Stimulated activated CD4-positive, alpha-beta T cell treated with anti-CD3 and anti-CD28 coated beads, TNF-alpha, amount 100 ng/mL, for 48 hours (primary cell): ENCODE measurements around the gene C1QTNF6.

Source experiments
- DNase-seq, 3 donors: peaks; one replicate each; pipeline ENCODE4 v3.0.0-alpha.2; 2020; ENCODE audit warnings: low read depth in 3 of 3

Gene C1QTNF6

DNA sequence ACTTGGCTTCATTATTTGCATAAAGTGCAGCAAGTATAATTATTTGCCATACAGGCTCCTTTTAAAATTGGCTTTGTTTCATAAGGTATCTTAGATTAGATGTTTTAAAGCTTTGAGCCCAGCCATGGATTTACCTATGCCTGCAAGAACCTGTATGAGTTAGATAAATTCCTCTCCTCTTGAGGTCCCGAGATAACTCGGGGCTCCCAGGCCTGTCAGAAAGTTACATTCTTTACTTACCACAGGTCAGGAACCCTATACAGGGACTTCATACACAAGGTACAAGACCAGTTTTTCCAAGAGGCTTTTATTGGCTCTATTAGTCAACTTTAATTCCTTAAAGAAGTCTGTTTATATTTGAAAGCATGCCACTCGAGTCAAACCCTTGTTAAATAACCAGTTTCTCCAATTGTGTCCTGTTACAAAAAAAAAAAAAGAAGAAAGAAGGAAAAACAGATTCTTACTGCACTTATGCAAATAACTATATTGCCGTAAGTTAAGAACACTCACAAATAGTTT is 2.3 kb upstream of the C1QTNF6 start:
- no peak for DNase-seq

DNA sequence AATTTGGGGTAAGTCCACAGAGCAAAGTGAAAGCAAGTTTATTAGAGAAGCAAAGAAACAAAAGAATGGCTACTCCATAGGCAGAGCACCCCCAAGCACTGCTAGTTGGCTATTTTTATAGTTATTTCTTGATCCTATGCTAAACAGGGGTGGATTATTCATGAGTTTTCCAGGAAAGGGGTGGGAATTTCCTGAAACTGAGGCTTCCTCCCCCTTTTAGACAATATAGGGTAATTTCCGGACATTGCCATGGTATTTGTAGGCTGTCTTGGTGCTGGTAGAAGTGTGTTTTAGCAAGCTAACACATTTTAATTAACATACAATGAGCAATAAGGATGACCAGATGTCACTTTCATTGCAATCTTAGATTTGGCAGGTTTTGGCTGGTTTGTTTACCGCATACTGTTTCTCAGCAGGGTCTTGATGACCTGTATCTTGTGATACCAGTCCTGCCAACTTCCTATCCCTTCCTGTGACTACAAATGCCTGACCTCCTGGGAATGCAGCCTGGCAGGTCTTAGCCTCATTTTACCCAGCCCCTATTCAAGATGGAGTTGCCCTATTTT is 937 bp upstream of the C1QTNF6 start:
- DNase-seq: no peak

DNA sequence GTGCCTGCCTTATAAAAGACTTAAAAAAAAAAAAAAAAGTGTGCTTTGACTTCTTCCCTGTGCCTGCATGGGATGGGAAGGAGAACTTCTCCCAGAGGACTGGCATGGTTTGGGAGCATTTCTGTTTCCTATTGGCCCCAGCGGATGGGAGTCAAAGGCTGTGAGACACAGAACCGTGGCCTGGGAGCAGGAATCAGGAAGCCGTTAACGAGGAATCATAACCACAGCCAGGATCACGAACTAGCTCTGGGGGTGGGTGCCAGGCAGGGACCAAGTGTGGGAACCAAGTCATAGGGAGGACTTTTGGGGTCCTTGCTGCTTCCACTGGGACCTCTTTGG is 526 bp downstream of the C1QTNF6 start:
- no peak for DNase-seq

DNA sequence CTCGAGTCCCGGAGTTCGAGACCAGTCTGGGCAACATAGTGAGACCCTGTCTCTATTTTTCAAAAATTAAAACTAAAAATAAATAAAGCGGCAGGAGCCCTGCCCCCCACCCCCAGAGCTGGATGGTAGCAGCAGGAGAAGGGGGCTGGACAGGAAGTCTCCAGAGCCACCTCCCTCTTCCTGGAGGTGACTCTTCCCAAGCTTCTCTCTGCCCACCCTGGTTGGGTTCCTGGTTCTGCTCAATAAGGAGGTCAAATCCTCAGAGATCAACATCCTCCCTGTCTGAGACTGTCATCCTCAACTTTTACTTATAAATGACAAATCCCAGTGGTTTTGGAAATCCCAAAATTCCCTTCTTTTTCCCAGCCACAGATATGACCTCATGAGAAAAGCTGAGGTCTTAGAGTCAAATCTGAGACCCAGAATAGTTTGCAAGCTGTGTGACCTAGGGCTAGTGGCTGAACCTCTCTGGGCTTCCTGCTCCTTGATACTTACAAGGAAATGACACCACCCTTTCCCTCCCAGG is 987 bp downstream of the C1QTNF6 start:
- DNase-seq: no peak

DNA sequence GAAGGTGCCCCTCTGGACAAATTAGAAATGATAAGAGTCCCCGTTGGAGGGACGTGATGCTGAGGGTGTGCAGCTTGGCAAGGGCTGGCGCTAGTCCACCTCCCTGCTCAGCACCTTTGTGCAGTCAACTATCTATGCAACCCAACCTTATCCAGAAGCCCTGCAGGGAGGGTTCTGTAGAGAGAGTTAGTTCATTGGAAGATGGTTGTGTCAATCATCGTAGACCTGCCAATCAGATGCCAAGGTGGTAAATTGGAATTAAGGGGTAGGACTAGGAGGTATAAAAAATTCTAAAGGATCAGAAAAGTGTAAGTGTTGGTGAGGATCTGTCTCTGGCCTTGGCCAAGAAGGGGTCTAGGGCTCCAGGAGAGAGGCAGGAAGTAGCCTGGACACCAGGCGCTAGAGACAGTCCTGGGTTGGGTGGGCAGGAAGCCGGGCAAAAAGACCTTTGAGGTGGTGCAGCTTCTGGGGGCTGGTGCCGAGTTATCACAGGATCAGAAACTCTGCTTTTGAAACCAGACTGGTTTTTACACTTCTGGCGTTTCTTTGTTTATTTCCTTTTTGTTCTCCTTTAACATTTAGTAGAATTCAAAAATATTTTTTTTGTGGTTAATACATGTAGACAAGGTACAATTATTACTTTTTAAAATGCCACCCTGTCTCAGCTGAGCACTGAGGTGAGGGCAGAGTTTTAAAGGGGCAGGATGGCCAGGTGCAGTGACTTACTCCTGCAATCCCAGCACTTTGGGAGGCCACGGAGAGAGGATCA is 1.6 kb downstream of the C1QTNF6 start:
- peak in 1 of 3 donors; percentile 24 for DNase-seq

DNA sequence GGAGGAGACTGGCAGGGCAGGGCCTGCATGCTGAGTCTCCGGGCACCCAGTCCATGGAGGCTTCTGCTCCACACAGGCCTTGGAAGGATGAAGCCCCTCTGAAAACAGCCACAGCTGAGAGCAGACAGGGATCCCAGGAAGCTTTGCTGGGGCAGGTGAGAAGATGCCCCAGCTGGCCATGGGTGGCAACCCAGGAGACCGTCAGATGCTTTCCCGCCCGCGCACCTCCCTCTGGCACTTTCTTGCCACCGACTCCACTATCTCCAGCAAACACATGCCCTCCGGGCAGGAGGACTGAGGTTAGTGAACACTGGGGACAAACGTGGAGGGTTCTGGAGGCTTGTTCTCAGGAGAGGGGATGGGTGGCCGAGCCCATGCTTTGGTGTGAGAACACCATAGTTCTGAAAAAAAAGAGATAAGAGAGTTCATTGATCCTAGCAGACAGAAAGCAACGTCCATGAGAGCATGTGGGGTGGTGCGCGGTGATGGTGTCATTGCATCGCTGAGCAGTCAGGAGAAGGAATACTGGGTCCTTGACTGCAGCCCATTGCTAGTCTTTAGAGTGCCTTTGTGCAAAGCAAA is 2.3 kb downstream of the C1QTNF6 start:
- DNase-seq: no peak

DNA sequence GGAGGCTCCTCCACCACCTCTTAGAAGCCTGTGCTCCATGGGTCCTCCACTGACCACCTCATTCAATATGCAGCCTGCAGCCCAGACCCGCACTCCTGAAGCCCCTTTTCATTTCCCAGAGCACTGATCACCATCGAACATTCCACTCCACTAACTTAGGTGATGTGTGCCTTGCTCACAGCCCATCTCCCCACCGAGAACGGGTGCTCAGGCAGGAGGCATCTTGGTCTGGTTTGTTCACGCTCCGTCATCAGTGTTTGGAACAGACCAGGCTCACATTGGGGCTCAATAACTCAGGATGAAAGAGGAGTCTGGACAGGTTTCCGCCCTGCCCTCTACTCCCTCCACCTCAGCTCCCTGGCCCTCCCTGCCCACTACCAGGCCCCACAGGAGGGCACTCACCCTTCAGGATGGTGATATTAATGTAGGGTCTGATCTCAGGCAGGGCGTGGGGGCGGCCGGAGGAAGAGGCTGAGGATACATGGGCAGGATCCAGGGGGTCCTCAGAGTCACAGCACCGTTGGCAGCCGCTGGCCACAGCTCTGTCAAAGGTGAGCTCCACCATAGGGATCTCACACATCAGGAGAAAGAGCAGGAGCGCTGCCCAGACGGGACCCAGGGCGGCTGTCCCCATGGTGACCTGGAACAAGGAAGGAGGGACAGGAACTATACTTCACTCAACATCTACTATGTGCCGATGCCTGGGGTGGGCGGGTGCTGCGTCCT is 3.1 kb downstream of the C1QTNF6 start:
- no peak for DNase-seq

DNA sequence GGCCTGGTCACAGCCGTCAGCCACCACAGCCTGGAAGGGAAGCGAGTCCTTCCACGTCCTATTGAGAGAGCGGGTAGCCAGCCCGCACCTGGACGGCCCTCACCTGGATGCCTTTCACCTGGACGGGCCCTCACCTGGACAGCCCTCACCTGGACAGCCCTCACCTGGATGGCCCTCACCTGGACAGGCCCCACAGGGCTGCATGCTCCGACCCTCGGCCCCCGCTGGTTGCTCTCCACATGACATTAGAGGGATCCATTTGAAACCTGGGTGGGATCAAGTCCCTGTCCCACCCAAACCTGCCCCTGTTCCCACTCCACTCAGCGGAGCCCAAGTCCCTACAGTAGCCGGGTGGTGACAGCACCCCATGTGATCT is 3.7 kb downstream of the C1QTNF6 start:
- DNase-seq: no peak

DNA sequence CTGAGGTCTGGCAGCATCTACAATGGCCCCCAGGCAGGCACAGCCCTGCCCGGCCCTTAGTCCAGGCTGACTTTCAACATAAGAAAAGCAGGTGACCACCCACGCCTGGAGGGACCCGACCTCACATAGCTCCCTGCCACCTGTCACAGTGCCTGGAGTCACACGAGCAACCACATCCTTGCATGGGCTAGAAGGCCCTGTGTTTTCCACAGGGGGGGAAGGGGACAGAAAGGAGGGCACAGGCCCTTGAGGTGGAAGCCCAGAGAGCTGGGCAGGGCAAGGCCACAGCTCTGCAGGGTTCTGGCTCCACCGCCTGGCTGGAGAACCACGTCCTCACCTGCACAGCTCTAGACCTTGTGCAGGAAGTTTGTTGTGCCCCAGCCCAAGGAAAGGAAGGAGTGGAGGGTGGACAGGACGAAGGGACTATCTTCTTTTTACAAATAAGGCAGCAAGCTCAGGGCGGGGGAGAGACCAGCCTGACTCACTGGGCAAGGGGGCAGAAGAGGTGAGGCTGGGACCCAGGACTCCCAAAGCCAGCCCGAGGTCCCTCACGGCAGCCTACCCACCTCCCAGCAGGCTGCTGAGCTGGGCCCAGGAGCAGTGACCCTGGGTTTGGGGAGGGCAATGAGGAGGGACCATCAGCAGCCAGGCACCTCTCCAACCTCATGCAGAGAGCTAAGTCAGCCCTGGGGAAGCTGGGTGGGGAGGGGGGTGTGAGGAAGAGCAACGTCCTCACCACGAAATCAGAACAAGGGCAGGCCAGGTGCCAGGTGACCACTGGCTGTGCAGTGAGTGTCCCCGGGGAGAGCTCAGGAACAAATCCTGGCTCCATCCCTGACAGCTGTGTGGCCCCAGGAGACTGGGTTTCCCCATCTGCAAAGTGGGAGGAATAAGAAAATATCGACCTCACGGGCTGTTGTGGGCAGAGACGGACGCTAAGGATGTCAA is 4.3 kb downstream of the C1QTNF6 start:
- DNase-seq: no peak

DNA sequence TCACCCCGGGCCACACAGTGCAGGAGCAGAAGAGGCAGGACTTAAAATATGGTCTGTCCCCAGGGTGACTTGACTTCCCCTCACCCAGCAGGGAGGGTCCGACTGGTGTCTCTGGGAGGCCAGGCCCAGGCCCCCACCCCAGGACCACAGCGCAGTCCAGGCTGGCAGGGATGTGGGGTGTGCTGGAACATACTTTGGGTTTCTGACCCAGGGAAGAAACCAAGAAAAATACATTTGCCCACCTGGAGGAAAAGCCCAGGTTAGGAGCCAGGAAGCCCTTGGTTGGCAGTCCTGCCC is 5.2 kb downstream of the C1QTNF6 start:
- no peak for DNase-seq

DNA sequence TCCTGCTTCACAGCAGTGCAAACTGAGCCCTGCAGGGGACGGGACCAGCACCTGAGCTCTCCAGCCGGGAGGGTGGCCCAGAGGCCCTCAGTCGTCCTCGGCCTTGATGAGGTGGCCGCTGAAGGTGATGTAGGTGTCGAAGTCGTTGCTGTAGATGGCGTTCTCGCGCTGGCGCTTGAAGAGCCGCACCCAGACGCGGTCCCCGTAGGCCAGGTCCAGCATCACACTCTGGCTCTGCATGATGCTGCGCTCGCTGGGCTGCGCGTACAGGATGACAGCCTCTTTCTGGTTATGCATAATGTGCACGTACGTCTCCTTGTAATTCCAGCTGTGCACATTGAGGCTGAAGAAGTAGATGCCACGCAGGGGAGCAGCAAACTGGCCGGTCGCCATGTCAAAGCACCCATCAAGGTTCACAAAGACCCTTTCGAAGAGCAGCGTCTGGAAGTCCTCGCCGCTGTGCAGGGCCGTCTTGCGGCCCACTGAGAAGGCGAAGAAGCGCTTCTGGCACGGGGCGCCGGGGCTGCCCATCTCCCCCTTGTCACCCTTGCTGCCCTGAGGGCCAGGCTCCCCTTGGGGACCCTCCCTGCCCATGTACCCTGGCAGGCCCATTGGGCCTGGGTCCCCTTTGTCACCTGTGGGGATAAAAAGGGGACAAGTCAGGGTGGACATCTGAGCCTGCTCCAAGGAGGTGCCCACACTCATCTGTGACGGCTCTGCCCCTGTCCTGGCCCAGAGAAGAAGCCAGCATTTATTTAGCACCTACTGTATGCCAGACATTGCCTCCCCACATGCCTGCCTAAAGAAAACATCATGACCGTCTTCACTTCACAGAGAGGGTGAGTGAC is 5.7 kb downstream of the C1QTNF6 start:
- DNase-seq: no peak

DNA sequence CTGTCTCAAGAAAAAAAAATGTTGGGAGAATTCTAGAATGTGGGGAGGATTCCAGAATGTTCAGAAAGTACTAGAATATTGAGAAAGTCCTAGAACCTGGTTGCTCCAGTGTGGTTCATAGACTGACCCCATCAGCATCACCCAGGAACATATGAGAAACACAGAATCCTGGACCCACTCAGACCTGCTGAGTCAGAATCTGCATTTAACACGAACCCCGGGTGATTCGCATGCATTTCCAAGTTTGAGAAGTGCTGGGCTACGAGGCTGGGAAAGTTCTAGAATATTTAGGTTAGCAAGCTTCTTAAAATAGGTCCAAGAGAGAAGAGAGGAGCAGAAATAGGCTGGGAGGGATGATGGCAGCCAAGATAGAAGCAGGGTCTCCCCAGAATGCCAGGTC is 6.4 kb downstream of the C1QTNF6 start:
- DNase-seq: no peak

DNA sequence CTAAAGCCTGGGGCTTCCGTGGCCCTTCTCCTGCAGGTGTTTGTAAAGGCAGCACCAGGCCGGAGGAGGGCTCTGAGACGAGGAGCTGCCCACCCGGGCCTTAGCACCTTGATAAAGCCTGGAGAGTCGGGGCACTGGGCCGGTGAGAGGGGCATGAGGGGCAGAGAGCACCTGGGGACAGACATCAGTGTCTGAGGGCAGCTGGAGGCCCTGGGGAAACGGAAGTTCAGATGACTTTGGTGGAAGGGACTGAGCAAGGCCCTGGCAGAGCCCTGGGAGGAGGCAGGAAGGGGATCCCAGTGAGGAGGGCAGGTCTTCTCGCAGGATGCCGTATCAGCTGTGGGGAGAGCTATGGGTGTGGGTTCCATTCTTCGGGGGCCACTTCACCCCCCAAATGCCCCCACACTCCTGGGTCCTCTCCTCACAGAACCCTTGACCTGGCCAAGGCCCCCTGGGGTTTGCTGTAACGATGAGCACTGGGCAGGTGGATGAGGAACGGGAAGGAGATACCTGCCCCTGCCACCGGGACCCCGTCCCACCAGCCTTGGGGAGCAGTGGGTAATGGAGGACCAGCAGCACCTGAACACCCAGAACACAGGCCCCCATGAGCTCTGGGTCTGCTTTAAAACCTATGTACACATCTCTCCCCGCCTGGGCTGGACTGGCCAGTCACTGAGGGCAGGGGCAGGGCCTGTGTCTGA is 7.4 kb downstream of the C1QTNF6 start:
- no peak for DNase-seq

DNA sequence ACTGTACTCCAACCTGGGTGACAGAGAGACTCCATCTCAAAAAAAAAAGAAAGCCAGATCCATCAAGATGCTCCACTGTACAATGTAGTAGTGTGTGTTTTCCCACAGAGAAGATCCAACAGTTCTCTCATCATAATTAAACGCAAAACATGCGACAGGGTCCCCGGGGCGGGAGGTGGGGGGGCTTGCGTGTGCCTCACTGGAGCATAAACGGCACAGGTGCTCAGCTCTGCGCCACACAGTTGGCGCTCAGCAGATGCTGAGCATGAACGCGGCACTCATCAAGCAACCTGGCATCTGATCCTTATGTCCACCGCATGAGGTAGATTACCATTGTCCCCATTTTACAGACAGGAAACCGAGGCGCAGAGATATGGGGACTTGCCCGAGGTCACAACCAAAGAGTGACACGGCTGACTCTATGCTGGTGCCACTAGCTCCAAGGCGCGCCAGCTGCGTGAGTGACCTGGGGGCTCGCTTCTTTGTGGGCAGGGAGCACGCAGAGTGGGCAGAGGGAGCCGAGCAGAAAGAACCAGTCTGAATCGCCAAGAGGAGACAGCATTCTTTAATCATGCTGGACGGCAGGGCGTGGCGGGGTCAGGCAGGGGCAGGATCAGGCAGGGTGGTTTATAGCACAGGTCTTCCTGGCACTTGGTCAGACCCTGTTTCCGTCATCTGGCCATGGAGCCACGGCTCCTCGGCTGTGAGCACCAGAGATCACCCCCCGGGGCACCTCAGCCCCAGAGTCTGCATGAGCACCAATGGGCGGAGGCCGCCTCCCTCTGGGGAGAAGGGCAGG is 8.2 kb downstream of the C1QTNF6 start:
- no peak for DNase-seq

DNA sequence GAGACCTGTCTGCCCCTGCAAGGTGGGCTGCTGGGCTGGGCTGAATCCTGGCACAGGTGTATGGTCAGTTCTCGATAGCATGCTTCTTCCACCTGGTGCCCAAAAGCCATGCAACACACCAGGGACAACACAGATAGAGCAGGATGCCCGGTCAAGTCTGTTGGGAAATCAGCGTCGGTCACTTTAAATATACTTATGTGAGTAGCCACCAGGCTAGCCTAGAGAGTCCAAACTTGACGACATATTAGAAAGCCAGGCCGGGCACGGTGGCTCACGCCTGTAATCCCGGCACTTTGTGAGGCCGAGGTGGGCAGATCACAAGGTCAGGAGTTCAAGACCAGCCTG is 8.9 kb downstream of the C1QTNF6 start:
- no peak for DNase-seq

DNA sequence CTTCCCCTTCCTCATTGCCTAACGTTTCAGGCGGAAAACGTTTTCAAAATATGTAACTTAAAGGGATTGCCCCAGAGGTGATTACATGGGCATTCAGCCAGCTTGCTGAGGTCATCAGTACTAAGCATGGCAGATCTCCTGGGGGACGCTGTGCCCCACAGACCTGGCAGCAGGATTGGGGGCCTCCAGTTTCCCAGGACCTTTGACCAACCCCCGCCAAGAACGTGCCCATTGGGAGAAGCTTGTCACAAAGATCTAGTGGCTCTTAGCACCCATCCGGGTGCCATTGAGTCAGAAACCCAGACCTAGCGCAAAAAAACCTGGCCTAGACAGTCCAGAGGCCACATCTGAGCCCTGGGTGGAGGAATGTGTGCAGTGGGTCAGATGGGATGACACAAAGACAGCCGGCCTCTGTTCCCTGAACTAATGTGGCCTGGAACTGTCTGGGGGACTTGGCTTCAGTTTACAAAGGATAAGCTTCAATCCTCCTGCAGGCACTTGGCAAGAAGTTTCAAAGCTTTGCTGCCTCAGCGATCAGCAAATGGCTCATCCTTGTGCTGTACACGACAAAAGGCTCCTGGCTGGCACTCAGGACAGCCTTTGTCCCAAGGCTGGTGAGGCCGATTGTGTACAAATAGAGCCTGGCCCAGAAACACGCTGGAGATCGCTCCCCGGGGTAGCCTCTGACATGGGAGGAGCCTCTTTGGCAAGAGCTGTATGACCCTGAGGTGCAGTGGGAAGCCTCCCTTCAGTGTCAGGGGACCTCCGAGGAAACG is 9.5 kb downstream of the C1QTNF6 start:
- no peak for DNase-seq

DNA sequence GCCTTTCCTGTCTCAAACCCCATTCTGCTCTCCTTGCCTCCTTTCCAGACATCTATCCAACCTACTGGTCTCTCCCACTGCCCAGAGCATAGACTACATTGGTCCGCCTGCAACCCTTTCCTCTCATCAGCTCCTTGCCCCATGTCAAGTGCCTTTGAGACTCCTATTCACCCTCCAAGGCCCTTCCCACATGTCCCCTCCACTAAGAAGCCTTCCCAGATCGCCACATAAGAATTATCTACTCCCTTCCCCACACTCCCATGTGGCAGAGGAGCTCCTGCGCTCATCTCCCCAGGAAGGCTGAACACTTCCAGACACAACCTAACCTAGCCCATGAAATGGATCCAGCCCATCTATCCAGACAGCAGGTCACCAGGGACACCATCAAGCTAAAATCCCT is 10.3 kb downstream of the C1QTNF6 start:
- DNase-seq: no peak

DNA sequence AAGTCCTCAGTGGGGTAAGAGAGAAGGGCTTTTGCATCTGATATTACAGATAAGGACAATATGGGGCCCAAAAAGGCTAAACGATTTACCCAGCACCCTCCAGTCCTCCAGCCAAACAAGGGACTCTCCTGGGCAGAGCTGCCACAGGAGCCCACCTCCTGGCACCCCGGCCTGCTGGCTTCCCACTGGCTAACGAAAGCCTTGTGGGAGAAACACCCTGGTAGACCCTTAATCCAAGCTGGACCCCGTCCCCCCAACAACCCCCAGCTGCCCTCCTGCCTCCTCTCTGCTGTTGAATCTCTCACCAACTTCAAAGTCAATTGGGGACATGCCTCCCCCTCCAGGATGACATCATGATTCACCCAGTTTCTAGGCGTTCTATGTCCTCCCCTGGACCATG is 10.8 kb downstream of the C1QTNF6 start:
- no peak for DNase-seq
